ENCODE measurements around the gene EPB41L4A. TPM values are rescaled to one million over a fixed set of nuclear protein-coding genes. Genes with fewer than 3 reads are reported as not detected.
"Not testable (repeated sequence)": the region's sequence is repeated elsewhere in the genome, so short reads cannot be mapped to it uniquely, and the experiment has no call there.

The EPB41L4A gene, protein sequence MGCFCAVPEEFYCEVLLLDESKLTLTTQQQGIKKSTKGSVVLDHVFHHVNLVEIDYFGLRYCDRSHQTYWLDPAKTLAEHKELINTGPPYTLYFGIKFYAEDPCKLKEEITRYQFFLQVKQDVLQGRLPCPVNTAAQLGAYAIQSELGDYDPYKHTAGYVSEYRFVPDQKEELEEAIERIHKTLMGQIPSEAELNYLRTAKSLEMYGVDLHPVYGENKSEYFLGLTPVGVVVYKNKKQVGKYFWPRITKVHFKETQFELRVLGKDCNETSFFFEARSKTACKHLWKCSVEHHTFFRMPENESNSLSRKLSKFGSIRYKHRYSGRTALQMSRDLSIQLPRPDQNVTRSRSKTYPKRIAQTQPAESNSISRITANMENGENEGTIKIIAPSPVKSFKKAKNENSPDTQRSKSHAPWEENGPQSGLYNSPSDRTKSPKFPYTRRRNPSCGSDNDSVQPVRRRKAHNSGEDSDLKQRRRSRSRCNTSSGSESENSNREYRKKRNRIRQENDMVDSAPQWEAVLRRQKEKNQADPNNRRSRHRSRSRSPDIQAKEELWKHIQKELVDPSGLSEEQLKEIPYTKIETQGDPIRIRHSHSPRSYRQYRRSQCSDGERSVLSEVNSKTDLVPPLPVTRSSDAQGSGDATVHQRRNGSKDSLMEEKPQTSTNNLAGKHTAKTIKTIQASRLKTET
- total RNA-seq, result 17.9 and 30.6 TPM in 2 replicates

GRCh38 chr5:112419164-112419985, at the start of gene EPB41L4A:
Gene EPB41L4A (minus strand): TSS chr5:112419277. CDS start chr5:112419039, 238 bp downstream.
- TF ChIP-seq CTCF (IDR thresholded peaks at IDR 0.05; ENCODE audit: insufficient read depth, low read length, poor library complexity, severe bottlenecking), result no peak
- H3K4me3 ChIP-seq (ENCODE audit: low read depth, low read length), result peak within 1 kb of the TSS; percentile 81
- no peaks in the 10 kb centered on the region for H3K36me3 ChIP-seq (ENCODE audit: control insufficient read depth, insufficient read depth, low read length)
- no peaks in the 10 kb centered on the region for H3K27me3 ChIP-seq (ENCODE audit: control insufficient read depth, insufficient read depth, low read length)
- DNase-seq (ENCODE audit: low read depth), result no peak

- Histone ChIP-seq H3K4me3 (ENCODE audit: low read depth, low read length) (no peak overlapping the region), H3K36me3 (ENCODE audit: control insufficient read depth, insufficient read depth, low read length) (no peaks in the 10 kb centered on the region), H3K27me3 (ENCODE audit: control insufficient read depth, insufficient read depth, low read length) (no peaks in the 10 kb centered on the region)
- DNase-seq (ENCODE audit: low read depth), result no peak
- TF ChIP-seq CTCF (IDR thresholded peaks at IDR 0.05; ENCODE audit: insufficient read depth, low read length, poor library complexity, severe bottlenecking), result no peak
Measured at GRCh38 chr5:112467485-112467884, 48.4 kb upstream of the EPB41L4A start.

DNA sequence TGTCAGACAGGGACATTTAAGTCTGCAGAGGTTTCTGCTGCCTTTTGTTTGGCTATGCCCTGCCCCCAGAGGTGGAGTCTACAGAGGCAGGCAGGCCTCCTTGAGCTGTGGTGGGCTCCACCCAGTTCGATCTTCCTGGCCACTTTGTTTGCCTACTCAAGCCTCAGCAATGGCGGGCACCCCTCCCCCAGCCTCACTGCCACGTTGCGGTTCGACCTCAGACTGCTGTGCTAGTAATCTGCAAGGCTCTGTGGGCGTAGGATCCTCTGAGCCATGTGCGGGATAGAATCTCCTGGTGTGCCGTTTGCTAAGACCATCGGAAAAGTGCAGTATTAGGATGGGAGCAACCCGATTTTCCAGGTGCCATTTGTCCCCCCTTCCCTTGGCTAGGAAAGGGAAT, 47.2 kb upstream of the EPB41L4A start:
- not testable (repeated sequence) for H3K27me3 ChIP-seq (ENCODE audit: control insufficient read depth, insufficient read depth, low read length); H3K4me3 ChIP-seq (ENCODE audit: low read depth, low read length); DNase-seq (ENCODE audit: low read depth); H3K36me3 ChIP-seq (ENCODE audit: control insufficient read depth, insufficient read depth, low read length)

DNA sequence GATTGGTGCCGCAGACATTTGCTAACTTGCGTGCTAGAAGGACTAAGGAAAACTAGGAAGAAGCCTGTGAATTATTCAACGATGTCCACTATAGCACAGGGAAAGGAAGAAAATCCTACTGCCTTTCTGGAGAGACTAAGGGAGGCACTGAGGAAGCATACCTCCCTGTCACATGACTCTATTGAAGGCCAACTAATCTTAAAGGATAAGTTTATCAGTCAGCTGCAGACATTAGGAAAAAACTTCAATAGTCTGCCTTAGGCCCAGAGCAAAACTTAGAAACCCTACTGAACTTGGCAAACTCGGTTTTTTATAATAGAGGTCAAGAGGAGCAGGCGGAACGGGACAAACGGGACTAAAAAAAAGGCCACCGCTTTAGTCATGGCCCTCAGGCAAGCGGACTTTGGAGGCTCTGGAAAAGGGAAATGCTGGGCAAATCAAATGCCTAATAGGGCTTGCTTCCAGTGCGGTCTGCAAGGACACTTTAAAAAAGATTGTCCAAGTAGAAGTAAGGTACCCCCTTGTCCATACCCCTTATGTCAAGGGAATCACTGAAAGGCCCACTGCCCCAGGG, 28.2 kb upstream of the EPB41L4A start:
- not testable (repeated sequence) for DNase-seq (ENCODE audit: low read depth); H3K36me3 ChIP-seq (ENCODE audit: control insufficient read depth, insufficient read depth, low read length); H3K4me3 ChIP-seq (ENCODE audit: low read depth, low read length); H3K27me3 ChIP-seq (ENCODE audit: control insufficient read depth, insufficient read depth, low read length)

GRCh38 chr5:112445626-112446350, 26.7 kb upstream of the EPB41L4A start:
- no peak for DNase-seq (ENCODE audit: low read depth)
- no peaks in the 10 kb centered on the region for H3K27me3 ChIP-seq (ENCODE audit: control insufficient read depth, insufficient read depth, low read length)
- no peak for TF ChIP-seq CTCF (IDR thresholded peaks at IDR 0.05; ENCODE audit: insufficient read depth, low read length, poor library complexity, severe bottlenecking)
- H3K4me3 ChIP-seq (ENCODE audit: low read depth, low read length), result no peak overlapping the region
- H3K36me3 ChIP-seq (ENCODE audit: control insufficient read depth, insufficient read depth, low read length), result no peaks in the 10 kb centered on the region

DNA sequence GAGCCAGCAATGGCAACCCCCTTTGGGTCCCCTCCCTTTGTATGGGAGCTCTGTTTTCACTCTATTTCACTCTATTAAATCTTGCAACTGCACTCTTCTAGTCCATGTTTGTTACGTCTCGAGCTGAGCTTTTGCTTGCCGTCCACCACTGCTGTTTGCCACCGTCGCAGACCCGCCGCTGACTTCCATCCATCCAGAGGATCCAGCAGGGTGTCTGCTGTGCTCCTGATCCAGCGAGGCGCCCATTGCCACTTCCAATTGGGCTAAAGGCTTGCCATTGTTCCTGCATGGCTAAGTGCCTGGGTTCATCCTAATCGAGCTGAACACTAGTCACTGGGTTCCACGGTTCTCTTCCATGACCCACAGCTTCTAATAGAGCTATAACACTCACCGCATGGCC, 24.9 kb upstream of the EPB41L4A start:
- H3K36me3 ChIP-seq (ENCODE audit: control insufficient read depth, insufficient read depth, low read length); DNase-seq (ENCODE audit: low read depth); H3K4me3 ChIP-seq (ENCODE audit: low read depth, low read length); H3K27me3 ChIP-seq (ENCODE audit: control insufficient read depth, insufficient read depth, low read length): not testable (repeated sequence)

All from kidney epithelial cell (primary cell).